CD14-positive monocyte (primary cell): ENCODE results near the gene SLC1A7. TPM values are rescaled to one million over a fixed set of nuclear protein-coding genes. Genes with fewer than 3 reads are reported as not detected.

Experiments used
- DNase-seq, 3 donors: peaks; one replicate each; pipeline ENCODE4 v3.0.0-alpha.2; 2011 to 2022
- H2AFZ ChIP-seq: 2 replicates; pipeline ENCODE4 v1.6.0; 2012; ENCODE audit warnings: mild to moderate bottlenecking, low read depth, low read length, inconsistent platforms; ENCODE audit not compliant: insufficient read depth, poor library complexity, severe bottlenecking
- H3K27ac ChIP-seq, 2 donors: 1 replicate in 1 of 2; 2 replicates in 1 of 2; pipeline ENCODE4 v1.5.1; 2012 to 2013; ENCODE audit warnings: low read length in 2 of 2, control low read depth in 1 of 2, inconsistent platforms in 1 of 2, low read depth in 1 of 2, mild to moderate bottlenecking in 1 of 2
- H3K27me3 ChIP-seq, 2 donors: one replicate each; pipeline versions ENCODE4 v1.6.0 to v1.6.1; 2011 to 2013; ENCODE audit warnings: low read length in 2 of 2; ENCODE audit not compliant: control insufficient read depth in 2 of 2, insufficient read depth in 2 of 2
- H3K36me3 ChIP-seq, 2 donors: replicated peaks in 1 of 2; 1 replicate in 1 of 2; 2 replicates in 1 of 2; pipeline versions ENCODE4 v1.5.1 to v1.6.1; 2012 to 2013; ENCODE audit warnings: low read length in 2 of 2, control low read depth in 1 of 2, inconsistent platforms in 1 of 2, mild to moderate bottlenecking in 1 of 2; ENCODE audit not compliant: insufficient read depth in 2 of 2, control insufficient read depth in 1 of 2
- H3K4me1 ChIP-seq, 2 donors: 1 replicate in 1 of 2; 2 replicates in 1 of 2; pipeline versions ENCODE4 v1.5.1 to v1.6.1; 2012 to 2013; ENCODE audit warnings: low read length in 2 of 2, control low read depth in 1 of 2, inconsistent platforms in 1 of 2, mild to moderate bottlenecking in 1 of 2, moderate library complexity in 1 of 2; ENCODE audit not compliant: insufficient read depth in 2 of 2, control insufficient read depth in 1 of 2
- H3K4me2 ChIP-seq: replicated peaks from 2 replicates; pipeline ENCODE3; 2012; ENCODE audit warnings: low read length, moderate library complexity, mild to moderate bottlenecking; ENCODE audit not compliant: poor library complexity, severe bottlenecking; ENCODE audit errors: extremely low read depth
- H3K4me3 ChIP-seq, 3 experiments: fragments of 200-600 bp in 1 of 3; sonication (generic) in 1 of 3; replicated peaks in 1 of 3; 1 replicate in 2 of 3; 2 replicates in 1 of 3; pipeline ENCODE4 v1.5.1; 2011 to 2013; ENCODE audit warnings: low read length in 3 of 3, mild to moderate bottlenecking in 3 of 3, control low read depth in 2 of 3, low read depth in 2 of 3, inconsistent platforms in 1 of 3, moderate library complexity in 1 of 3
- H3K79me2 ChIP-seq: 2 replicates; pipeline ENCODE4 v1.6.0; 2012; ENCODE audit warnings: mild to moderate bottlenecking, control low read depth, inconsistent platforms, low read length, moderate library complexity; ENCODE audit not compliant: insufficient read depth
- H3K9ac ChIP-seq: 2 replicates; pipeline ENCODE4 v1.6.0; 2017; ENCODE audit warnings: low read length, mild to moderate bottlenecking; ENCODE audit not compliant: insufficient read depth, poor library complexity, severe bottlenecking
- H3K9me3 ChIP-seq, 2 donors: replicated peaks in 1 of 2; 1 replicate in 1 of 2; 2 replicates in 1 of 2; pipeline versions ENCODE4 v1.5.1 to v1.6.1; 2012 to 2013; ENCODE audit warnings: low read length in 2 of 2, control low read depth in 1 of 2; ENCODE audit not compliant: control insufficient read depth in 1 of 2, insufficient read depth in 1 of 2
- H4K20me1 ChIP-seq: 2 replicates; pipeline ENCODE4 v1.6.0; 2012; ENCODE audit warnings: mild to moderate bottlenecking, low read length, control low read depth, moderate library complexity; ENCODE audit not compliant: insufficient read depth
- H3K27ac Mint-ChIP-seq, 7 donors: one replicate each; pipeline ENCODE4 v1.8.0; 2020; ENCODE audit warnings: mild to moderate bottlenecking in 7 of 7, mixed read lengths in 7 of 7, moderate library complexity in 6 of 7, inconsistent platforms in 2 of 7
- H3K27me3 Mint-ChIP-seq, 3 donors: one replicate each; pipeline ENCODE4 v1.8.0; 2021 to 2022; ENCODE audit warnings: low read depth in 3 of 3, mild to moderate bottlenecking in 3 of 3, mixed read lengths in 3 of 3, moderate library complexity in 3 of 3, inconsistent platforms in 1 of 3
- H3K36me3 Mint-ChIP-seq, 2 donors: one replicate each; pipeline ENCODE4 v1.8.0; 2020; ENCODE audit warnings: mixed read lengths in 2 of 2, inconsistent platforms in 1 of 2, mild to moderate bottlenecking in 1 of 2
- H3K4me1 Mint-ChIP-seq: one replicate; pipeline ENCODE4 v1.8.0; 2020; ENCODE audit warnings: mild to moderate bottlenecking, mixed read lengths
- H3K4me3 Mint-ChIP-seq, 2 donors: one replicate each; pipeline ENCODE4 v1.8.0; 2020; ENCODE audit warnings: mild to moderate bottlenecking in 2 of 2, mixed read lengths in 2 of 2, moderate library complexity in 1 of 2
- H3K9me3 Mint-ChIP-seq, 7 donors: one replicate each; pipeline ENCODE4 v1.8.0; 2020 to 2022; ENCODE audit warnings: mixed read lengths in 7 of 7, mild to moderate bottlenecking in 6 of 7, moderate library complexity in 6 of 7, inconsistent platforms in 2 of 7
- CTCF ChIP-seq: fragments of 200-600 bp; IDR thresholded peaks from one replicate; pipeline ENCODE4 v1.8.0; 2022; ENCODE audit warnings: antibody characterized with exemption, mild to moderate bottlenecking
- WGBS: methylation state at CpG from one replicate; pipeline ENCODE4 v1.1.5; 2013; ENCODE audit warnings: missing lambda C conversion rate; ENCODE audit not compliant: insufficient coverage; 5-methylcytosine and 5-hydroxymethylcytosine counted together
- intact Hi-C, 2 donors: fragments of 100-400 bp; cut with micrococcal nuclease; formaldehyde crosslinking; loops; one replicate each; pipeline versions ENCODE4 v1.15.0 to v1.15.1; 2023
- polyA plus RNA-seq, 3 donors: library from polyadenylated mRNA; depleted of rRNA in 1 of 3; unstranded in 2 of 3; stranded (reverse) in 1 of 3; fragments of 300-500 nt in 2 of 3; fragments of >200 nt in 1 of 3; fragmentation: Illumina TruSeq in 2 of 3; gene quantifications; 1 replicate in 2 of 3; 2 replicates in 1 of 3; pipeline ENCODE4 v1.2.3, GENCODE V29; 2012 to 2021

Gene SLC1A7
- polyA plus RNA-seq, 3 donors: not detected

- H3K27me3 Mint-ChIP-seq: no peaks in the 10 kb centered on the region
- Histone ChIP-seq H3K4me3 (no peak overlapping the region), H3K4me2 (no peak overlapping the region), H3K79me2 (no peaks in the 10 kb centered on the region), H2AFZ (no peak overlapping the region), H3K4me1 (no peaks in the 10 kb centered on the region), H3K27me3 (no peaks in the 10 kb centered on the region), H3K27ac (no peak overlapping the region), H3K9me3 (no peaks in the 10 kb centered on the region), H3K36me3 (peaks cover 31 to 88% of the 10 kb centered on the region in 2 donors), H4K20me1 (no peaks in the 10 kb centered on the region), H3K9ac (no peak overlapping the region)
- no peak for TF ChIP-seq CTCF
- 100% methylated on average over 1 of the region's 3 CpGs for WGBS
- H3K4me1 Mint-ChIP-seq: no peaks in the 10 kb centered on the region
- intact Hi-C loops: no loop called here
- no peak for DNase-seq
- no peak overlapping the region for H3K27ac Mint-ChIP-seq
- peaks cover 66 to 81% of the 10 kb centered on the region in 2 donors for H3K36me3 Mint-ChIP-seq
- H3K4me3 Mint-ChIP-seq: no peak overlapping the region
- H3K9me3 Mint-ChIP-seq: no peaks in the 10 kb centered on the region
Measured at GRCh38 chr1:53049574-53049967, 92.9 kb downstream of the SLC1A7 start.

GRCh38 chr1:53048960-53049573 lies 93.4 kb downstream of the SLC1A7 start:
- peaks cover 31 to 93% of the 10 kb centered on the region in 2 donors for H3K36me3 ChIP-seq

More at GRCh38 chr1:53048960-53049573, 93.4 kb downstream of the SLC1A7 start:
- H2AFZ ChIP-seq: no peak overlapping the region
- no peak for TF ChIP-seq CTCF
- peaks cover 66 to 84% of the 10 kb centered on the region in 2 donors for H3K36me3 Mint-ChIP-seq
- no peaks in the 10 kb centered on the region for H3K79me2 ChIP-seq
- 100% methylated on average over 1 of the region's 3 CpGs for WGBS
- no peak overlapping the region for H3K4me3 ChIP-seq
- H3K27me3 ChIP-seq: no peaks in the 10 kb centered on the region
- no peaks in the 10 kb centered on the region for H3K4me1 ChIP-seq
- no peak overlapping the region for H3K4me2 ChIP-seq
- no peaks in the 10 kb centered on the region for H3K27me3 Mint-ChIP-seq
- intact Hi-C loops: no loop called here
- no peak overlapping the region for H3K27ac ChIP-seq
- no peaks in the 10 kb centered on the region for H3K9me3 ChIP-seq
- no peaks in the 10 kb centered on the region for H4K20me1 ChIP-seq
- no peak overlapping the region for H3K27ac Mint-ChIP-seq
- no peak overlapping the region for H3K4me3 Mint-ChIP-seq
- no peak overlapping the region for H3K9ac ChIP-seq
- H3K4me1 Mint-ChIP-seq: no peaks in the 10 kb centered on the region
- no peaks in the 10 kb centered on the region for H3K9me3 Mint-ChIP-seq
- DNase-seq: no peak
